Right ventricle myocardium superior (tissue), 1 donor: ENCODE measurements around the gene OR51F2. TPM values are rescaled to one million over a fixed set of nuclear protein-coding genes. Genes with fewer than 3 reads are reported as not detected.
A peak's percentile ranks its signal among the peaks of the same experiment; 100 is the strongest.
"Not testable (repeated sequence)": the region's sequence is repeated elsewhere in the genome, so short reads cannot be mapped to it uniquely, and the experiment has no call there.

Source experiments
- ATAC-seq: fragments of 200-7000 bp; cut with Tn5 transposase; one replicate; pipeline ENCODE4 v1.9.1; 2020; ENCODE audit warnings: mild to moderate bottlenecking; ENCODE audit not compliant: poor library complexity
- DNase-seq: peaks from one replicate; pipeline ENCODE4 v3.0.0-alpha.2; 2020
- intact Hi-C: fragments of 100-400 bp; cut with DNase I; formaldehyde crosslinking; loops from one replicate; pipeline ENCODE4 v1.11.2; 2022
- long read RNA-seq: library from polyadenylated mRNA; unstranded; transcript quantifications from one replicate; pipeline ENCODE4 v2.0.0, GENCODE V29; 2021
- total RNA-seq: library from RNA; stranded (reverse); fragmentation: NEBNext Ultra II Directional; extraction: Animal tissue kit (Norgen Biotek cat#: 25700); gene quantifications from one replicate; pipeline ENCODE4 v1.2.1, GENCODE V29; 2021
- donor health status: DM: no; HTN: yes; CAD: no; lungs with severe emphysema.

Gene OR51F2, protein sequence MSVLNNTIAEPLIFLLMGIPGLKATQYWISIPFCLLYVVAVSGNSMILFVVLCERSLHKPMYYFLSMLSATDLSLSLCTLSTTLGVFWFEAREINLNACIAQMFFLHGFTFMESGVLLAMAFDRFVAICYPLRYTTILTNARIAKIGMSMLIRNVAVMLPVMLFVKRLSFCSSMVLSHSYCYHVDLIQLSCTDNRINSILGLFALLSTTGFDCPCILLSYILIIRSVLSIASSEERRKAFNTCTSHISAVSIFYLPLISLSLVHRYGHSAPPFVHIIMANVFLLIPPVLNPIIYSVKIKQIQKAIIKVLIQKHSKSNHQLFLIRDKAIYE
- not detected for total RNA-seq
- long read RNA-seq, result 0 reads

DNA sequence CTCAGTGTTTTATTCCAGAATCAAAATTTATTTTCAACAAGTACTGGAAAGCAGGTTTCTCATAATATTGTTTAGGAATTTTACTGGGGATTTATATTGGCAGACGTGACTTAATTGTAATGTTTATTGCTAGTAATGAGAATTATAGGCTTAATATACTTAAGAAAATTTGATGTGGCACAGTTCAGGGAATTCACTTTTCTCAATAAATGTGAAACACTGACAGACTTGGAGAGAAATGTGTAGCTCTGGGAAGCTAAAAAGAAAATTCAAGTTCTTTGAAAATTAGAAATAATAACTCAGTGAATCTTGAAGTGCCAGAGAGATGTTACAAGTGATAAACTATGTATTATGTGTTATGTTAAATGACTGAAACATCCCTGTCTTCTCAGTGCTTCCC, at the start of gene OR51F2:
TSS of gene OR51F2 (plus strand) at position 301 of the 400 bp plus-strand sequence. CDS start 101 bp downstream, outside the sequence.
- no peak for ATAC-seq
- intact Hi-C loops, result no loop called here
- DNase-seq, result no peak

DNA sequence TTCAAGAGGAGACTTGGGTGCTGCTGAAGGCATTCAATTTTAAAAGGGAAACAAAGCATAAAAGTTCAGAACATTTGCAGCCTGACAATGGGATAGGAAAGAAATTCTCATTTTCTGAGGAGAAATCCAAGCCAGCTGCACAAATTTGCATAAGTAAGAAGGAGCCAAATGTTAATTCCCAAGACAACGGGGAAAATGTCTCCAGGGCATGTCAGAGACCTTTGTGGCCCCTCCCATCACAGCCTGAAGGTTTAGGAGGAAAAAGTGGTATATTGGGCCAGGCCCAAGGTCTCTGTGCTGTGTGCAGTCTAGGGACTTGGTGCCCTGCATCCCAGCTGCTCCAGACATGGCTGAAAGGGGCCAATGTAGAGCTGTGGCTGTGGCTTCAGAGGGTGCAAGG, 38.7 kb upstream of the OR51F2 start:
- DNase-seq (no peak), ATAC-seq (no peak)
- intact Hi-C loops, result no loop called here

GRCh38 chr11:4797206-4797605, 23.9 kb upstream of the OR51F2 start:
- ATAC-seq, result no peak
- no peak for DNase-seq
- intact Hi-C loops, result no loop called here

DNA sequence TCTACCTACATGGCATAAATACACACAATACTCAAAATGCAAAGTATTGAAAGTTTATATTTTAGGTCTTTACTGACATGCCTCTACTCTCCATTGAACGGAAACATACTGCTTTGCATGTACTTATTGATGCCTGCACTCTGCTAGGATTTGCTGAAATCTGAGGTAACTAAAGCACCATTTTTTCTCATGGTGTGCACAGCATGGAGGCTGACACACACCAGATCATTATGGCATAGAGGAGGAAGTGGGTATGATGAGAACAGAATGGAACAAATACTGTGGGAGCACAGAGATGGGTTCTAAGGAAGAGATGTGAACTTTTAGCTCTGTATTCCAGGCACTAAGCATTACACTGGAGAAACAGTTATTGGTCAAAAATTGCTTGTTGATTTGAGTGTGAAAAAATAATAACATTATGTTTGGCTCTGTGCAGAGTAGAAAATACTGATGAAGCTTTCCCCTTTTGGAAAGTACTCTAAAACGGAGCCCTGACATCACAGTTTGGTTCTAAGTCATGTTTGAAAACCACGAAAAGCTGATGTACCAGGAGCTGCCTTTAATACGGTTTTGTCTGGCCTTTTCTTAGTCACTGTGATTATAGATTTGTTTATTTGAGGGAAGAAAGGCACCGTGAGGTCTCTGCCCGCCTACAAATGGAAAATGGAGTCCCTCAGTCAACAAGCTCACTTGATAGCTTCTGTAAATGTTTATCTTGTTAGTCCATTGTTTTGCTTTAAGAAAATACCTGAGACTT, 22.5 kb upstream of the OR51F2 start:
- ATAC-seq (no peak), DNase-seq (no peak)
- intact Hi-C loops, result no loop called here

- ATAC-seq, DNase-seq, intact Hi-C loops: not testable (repeated sequence)
Observed at GRCh38 chr11:4801316-4801715, 19.8 kb upstream of the OR51F2 start.

- intact Hi-C loops, result no loop called here
- no peak for DNase-seq
- ATAC-seq, result no peak
Observed at GRCh38 chr11:4804280-4804679, 16.8 kb upstream of the OR51F2 start, which contains the start of gene OR52R1. Gene OR52R1 (minus strand): TSS chr11:4804380. CDS start chr11:4804380, 0 bp downstream.

DNA sequence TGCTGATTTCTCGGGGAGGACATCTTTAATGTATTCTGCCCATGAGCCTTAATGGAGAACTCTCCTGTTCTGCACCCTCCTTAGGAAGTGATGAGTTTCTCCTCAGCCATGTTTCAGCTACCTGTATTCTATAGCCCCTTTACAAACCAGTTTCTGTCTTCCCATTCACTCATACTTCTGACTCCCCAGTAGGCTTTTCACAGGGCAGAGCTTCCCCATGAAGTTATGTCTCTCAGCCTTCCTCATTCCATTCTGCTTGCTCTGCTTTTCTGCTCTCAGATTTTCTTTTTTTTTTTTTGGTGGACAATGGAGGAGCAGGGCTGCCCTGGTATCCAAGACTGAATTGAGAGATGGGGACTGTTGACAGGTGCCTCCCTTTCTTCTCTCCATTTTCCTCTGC, 12.6 kb upstream of the OR51F2 start:
- intact Hi-C loops, result no loop called here
- ATAC-seq, result no peak

GRCh38 chr11:4809246-4809645, 11.9 kb upstream of the OR51F2 start:
- DNase-seq (no peak), ATAC-seq (no peak)
- intact Hi-C loops, result no loop called here

More for the DNA sequence above, 12.6 kb upstream of the OR51F2 start:
- no peak for DNase-seq

GRCh38 chr11:4825132-4825531, 4.0 kb downstream of the OR51F2 start:
- no peak for ATAC-seq
- intact Hi-C loops, result no loop called here
- no peak for DNase-seq

- intact Hi-C loops, result loop anchor here (2.0 kb wide), 1 partner anchor 190 kb away; the partner anchor contains the start of gene OR51D1
- DNase-seq (no peak), ATAC-seq (peak; percentile 62)
Observed at GRCh38 chr11:4826425-4826824, 5.3 kb downstream of the OR51F2 start.

- intact Hi-C loops, result no loop called here
- no peak for DNase-seq
- no peak for ATAC-seq
Observed at GRCh38 chr11:4830346-4830745, 9.2 kb downstream of the OR51F2 start.

- intact Hi-C loops, result no loop called here
- DNase-seq (no peak), ATAC-seq (no peak)
Observed at GRCh38 chr11:4830909-4831308, 9.8 kb downstream of the OR51F2 start.

DNA sequence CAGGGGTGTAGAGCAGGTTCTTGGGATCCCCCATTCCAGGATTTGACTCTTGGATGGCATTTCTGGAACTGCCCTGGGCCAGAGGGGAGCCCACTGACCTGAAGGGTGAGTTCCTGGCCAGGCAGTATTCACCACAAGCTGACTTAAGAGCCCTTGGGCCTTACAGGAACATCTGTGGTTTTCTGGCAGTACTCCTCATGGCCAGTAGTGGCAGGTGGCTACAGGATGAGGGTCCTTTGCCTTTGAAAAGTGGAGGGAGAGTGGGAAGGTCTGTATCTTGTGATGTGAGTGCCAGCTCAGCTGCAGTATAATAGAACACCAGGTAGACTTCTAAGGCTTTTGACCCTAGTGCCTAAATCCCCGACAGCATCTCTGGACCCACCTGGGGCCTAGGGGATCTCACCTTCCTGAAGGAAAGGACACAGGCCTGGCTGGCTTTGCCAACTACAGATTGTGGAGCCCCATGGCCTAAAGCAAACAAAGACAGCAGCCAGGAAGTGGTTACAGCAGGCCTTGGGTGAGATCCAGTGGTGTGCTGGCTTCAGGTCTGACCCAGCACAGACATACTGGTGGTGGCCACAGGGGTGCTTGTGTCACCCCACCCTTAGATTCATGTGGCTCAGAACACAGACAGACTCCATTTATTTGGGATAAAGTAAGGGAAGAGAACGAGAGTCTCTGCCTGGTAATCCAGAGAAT, 18.9 kb downstream of the OR51F2 start:
- DNase-seq (no peak), ATAC-seq (no peak)
- intact Hi-C loops, result no loop called here

DNA sequence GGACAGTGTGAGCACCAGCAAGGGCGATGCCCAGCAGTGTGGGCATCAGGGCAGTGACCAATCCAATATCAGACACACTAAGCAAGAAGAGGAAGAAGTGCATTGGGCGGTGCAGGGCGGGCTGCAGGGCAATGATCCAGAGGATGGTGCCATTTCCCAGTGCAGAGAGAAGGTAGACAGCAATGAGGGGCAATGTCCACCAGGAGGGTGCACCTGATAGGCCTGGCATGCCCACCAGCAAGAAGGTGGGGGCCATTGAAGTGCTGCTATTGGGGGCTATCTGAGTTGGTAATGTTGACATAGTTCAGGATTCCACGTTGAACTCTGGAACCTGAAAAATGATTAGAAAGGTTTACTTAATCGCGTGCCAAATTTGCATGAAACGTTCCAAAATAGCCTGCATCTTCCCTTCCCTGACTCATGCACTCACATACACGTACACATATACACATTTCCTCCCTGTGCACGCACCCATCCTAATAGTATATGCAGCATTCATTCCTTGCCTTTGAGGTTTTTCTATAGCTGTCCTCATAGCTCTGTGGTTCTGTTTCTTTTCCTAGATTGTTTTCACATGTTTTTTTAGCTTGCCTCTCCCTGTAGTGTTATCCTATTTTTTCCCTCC, 27.9 kb downstream of the OR51F2 start, which contains the start of gene OR51S1:
TSS of gene OR51S1 (minus strand) at position 301 of the 625 bp plus-strand sequence. CDS start at position 301, 0 bp downstream.
- intact Hi-C loops, result no loop called here
- ATAC-seq (no peak), DNase-seq (no peak)

- intact Hi-C loops, result no loop called here
- DNase-seq (no peak), ATAC-seq (peak; percentile 97)
Observed at GRCh38 chr11:4851033-4851432, 29.9 kb downstream of the OR51F2 start.

- DNase-seq, ATAC-seq, intact Hi-C loops: not testable (repeated sequence)
Observed at GRCh38 chr11:4854286-4854685, 33.2 kb downstream of the OR51F2 start.

- DNase-seq, result no peak
- intact Hi-C loops, result no loop called here
- ATAC-seq, result no peak
Observed at GRCh38 chr11:4862447-4863236, 41.5 kb downstream of the OR51F2 start.

DNA sequence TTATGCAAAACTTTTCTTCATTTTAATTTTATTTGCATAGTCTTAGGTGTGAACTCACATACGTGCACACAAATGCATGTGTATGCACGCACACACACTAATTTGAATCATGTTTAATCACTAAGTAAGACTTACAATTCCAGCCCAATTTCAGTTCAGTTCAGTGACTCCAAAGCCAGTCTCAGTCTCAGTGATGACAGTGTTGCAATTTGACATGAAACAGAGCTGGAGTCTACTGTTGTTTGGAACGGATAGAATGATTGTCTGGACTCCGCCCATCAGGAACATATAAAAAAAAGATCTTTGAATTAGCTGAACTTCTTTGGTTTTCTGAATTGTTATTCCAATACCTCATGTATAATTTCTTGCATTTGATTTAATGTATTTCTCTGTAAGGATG, 42.8 kb downstream of the OR51F2 start:
- intact Hi-C loops, result no loop called here
- peak; percentile 92 for ATAC-seq
- DNase-seq, result no peak
